ENCODE measurements around the gene CXXC1.
"Not testable (repeated sequence)": the region's sequence is repeated elsewhere in the genome, so short reads cannot be mapped to it uniquely, and the experiment has no call there.

CXXC1 gene

GRCh38 chr18:50287441-50288347, at the start of gene CXXC1:
TSS of gene CXXC1 (minus strand) at chr18:50287692. CDS start at chr18:50287589, 103 bp downstream.
- DNase-seq, result peak; percentile 98

- no peak for DNase-seq
Observed at GRCh38 chr18:50334546-50335152, 47.2 kb upstream of the CXXC1 start.

GRCh38 chr18:50331691-50332090, 44.2 kb upstream of the CXXC1 start:
- DNase-seq, result no peak

- DNase-seq, result no peak
Observed at GRCh38 chr18:50330176-50330575, 42.7 kb upstream of the CXXC1 start.

- no peak for DNase-seq
Observed at GRCh38 chr18:50327983-50328382, 40.5 kb upstream of the CXXC1 start.

GRCh38 chr18:50320719-50321118, 33.2 kb upstream of the CXXC1 start:
- no peak for DNase-seq

- no peak for DNase-seq
Observed at GRCh38 chr18:50315100-50315871, 27.8 kb upstream of the CXXC1 start.

- DNase-seq, result no peak
Observed at GRCh38 chr18:50313873-50314460, 26.5 kb upstream of the CXXC1 start.

GRCh38 chr18:50313031-50313607, 25.6 kb upstream of the CXXC1 start:
- no peak for DNase-seq

GRCh38 chr18:50312296-50313030, 25.0 kb upstream of the CXXC1 start:
- no peak for DNase-seq

- no peak for DNase-seq
Observed at GRCh38 chr18:50311650-50312049, 24.2 kb upstream of the CXXC1 start.

GRCh38 chr18:50310080-50310479, 22.6 kb upstream of the CXXC1 start:
- no peak for DNase-seq

- not testable (repeated sequence) for DNase-seq
Observed at GRCh38 chr18:50308851-50309250, 21.4 kb upstream of the CXXC1 start.

- peak; percentile 92 for DNase-seq
Observed at GRCh38 chr18:50307738-50308470, 20.4 kb upstream of the CXXC1 start.

- DNase-seq, result no peak
Observed at GRCh38 chr18:50307400-50307737, 19.9 kb upstream of the CXXC1 start.

GRCh38 chr18:50306944-50307343, 19.5 kb upstream of the CXXC1 start:
- DNase-seq, result no peak

- no peak for DNase-seq
Observed at GRCh38 chr18:50301074-50301473, 13.6 kb upstream of the CXXC1 start.

- no peak for DNase-seq
Observed at GRCh38 chr18:50299626-50300388, 12.3 kb upstream of the CXXC1 start.

GRCh38 chr18:50298443-50299284, 11.2 kb upstream of the CXXC1 start:
- DNase-seq, result no peak

All from activated CD4-positive, alpha-beta T cell treated with anti-CD3 and anti-CD28 coated beads, Interleukin-2, Interleukin-6, amounts not matched to agents 100 ng/mL and 50 ng/mL, durations not matched to agents 16 hours and 8 hours (primary cell).